B cell (primary cell): ENCODE data around the gene PHACTR3. TPM values are rescaled to one million over a fixed set of nuclear protein-coding genes. Genes with fewer than 3 reads are reported as not detected.

Source experiments
- ATAC-seq: fragments of 200-7000 bp; cut with Tn5 transposase; one replicate; pipeline ENCODE4 v1.10.0; 2021; ENCODE audit warnings: low read depth, mild to moderate bottlenecking, moderate number of reproducible peaks, moderate library complexity
- CTCF ChIA-PET: fragments of 350-600 bp; sonication (Branson Sonifier 250); formaldehyde crosslinking; loops from one replicate; lab custom pipeline; 2021; ENCODE audit warnings: antibody characterized with exemption, inconsistent platforms; lab: Charles Lee
- POLR2A ChIA-PET: fragments of 350-600 bp; sonication (Branson Sonifier 250); formaldehyde crosslinking; loops from one replicate; lab custom pipeline; 2021; ENCODE audit warnings: antibody characterized with exemption; lab: Charles Lee
- DNase-seq: peaks from one replicate; pipeline ENCODE4 v3.0.0; 2013
- H2AFZ ChIP-seq: 2 replicates; pipeline ENCODE4 v1.6.1; 2012; ENCODE audit warnings: mild to moderate bottlenecking, low read depth, low read length; ENCODE audit not compliant: insufficient read depth, poor library complexity, severe bottlenecking
- H3K27ac ChIP-seq, 2 donors: 1 replicate in 1 of 2; 2 replicates in 1 of 2; pipeline ENCODE4 v1.5.1; 2012 to 2013; ENCODE audit warnings: low read length in 2 of 2, mild to moderate bottlenecking in 2 of 2, moderate library complexity in 1 of 2
- H3K27me3 ChIP-seq, 4 experiments: fragments of 200-600 bp in 1 of 4; sonication (generic) in 1 of 4; replicated peaks in 1 of 4; 1 replicate in 2 of 4; 2 replicates in 2 of 4; pipeline versions ENCODE4 v1.6.1 to v1.7.0; 2013 to 2016; ENCODE audit warnings: low read length in 3 of 4, mild to moderate bottlenecking in 2 of 4, mixed read lengths in 1 of 4, moderate library complexity in 1 of 4; ENCODE audit not compliant: insufficient read depth in 4 of 4, control insufficient read depth in 3 of 4; ENCODE audit errors: control extremely low read depth in 1 of 4
- H3K36me3 ChIP-seq, 2 experiments: replicated peaks in 1 of 2; 1 replicate in 1 of 2; 2 replicates in 1 of 2; pipeline versions ENCODE4 v1.6.1 to v1.7.1; 2013; ENCODE audit warnings: low read length in 1 of 2; ENCODE audit not compliant: insufficient read depth in 2 of 2, control insufficient read depth in 1 of 2; ENCODE audit errors: control extremely low read depth in 1 of 2, extremely low read depth in 1 of 2
- H3K4me1 ChIP-seq, 2 donors: fragments of 200-600 bp in 1 of 2; sonication (generic) in 1 of 2; 1 replicate in 1 of 2; 2 replicates in 1 of 2; pipeline versions ENCODE4 v1.5.1 to v1.6.1; 2013 to 2017; ENCODE audit warnings: low read length in 2 of 2; ENCODE audit not compliant: control insufficient read depth in 2 of 2, insufficient read depth in 2 of 2
- H3K4me2 ChIP-seq: replicated peaks from 2 replicates; pipeline ENCODE3; 2012; ENCODE audit warnings: mild to moderate bottlenecking, low read depth, low read length; ENCODE audit not compliant: poor library complexity, severe bottlenecking
- H3K4me3 ChIP-seq, 5 experiments: fragments of 200-600 bp in 1 of 5; sonication (generic) in 1 of 5; 1 replicate in 3 of 5; 2 replicates in 2 of 5; pipeline versions ENCODE4 v1.5.1 to v1.7.0; 2011 to 2016; ENCODE audit warnings: low read length in 4 of 5, mild to moderate bottlenecking in 4 of 5, low read depth in 2 of 5, control low read depth in 1 of 5, moderate library complexity in 1 of 5; ENCODE audit not compliant: insufficient read depth in 1 of 5; ENCODE audit errors: control extremely low read depth in 1 of 5, extremely low read depth in 1 of 5
- H3K79me2 ChIP-seq: fragments of 200-600 bp; sonication (generic); one replicate; pipeline ENCODE4 v1.6.0; 2016; ENCODE audit warnings: low read length; ENCODE audit not compliant: control insufficient read depth, insufficient read depth
- H3K9ac ChIP-seq: fragments of 200-600 bp; sonication (generic); 2 replicates; pipeline ENCODE4 v1.6.1; 2017; ENCODE audit warnings: mild to moderate bottlenecking, low read length, moderate library complexity
- H3K9me3 ChIP-seq, 3 donors: one replicate each; pipeline versions ENCODE4 v1.6.1 to v1.7.1; 2013; ENCODE audit warnings: low read length in 2 of 3; ENCODE audit not compliant: control insufficient read depth in 2 of 3, insufficient read depth in 1 of 3; ENCODE audit errors: control extremely low read depth in 1 of 3
- H4K20me1 ChIP-seq: 2 replicates; pipeline ENCODE4 v1.6.0; 2012; ENCODE audit warnings: mild to moderate bottlenecking, low read length; ENCODE audit not compliant: insufficient read depth, control insufficient read depth, poor library complexity, severe bottlenecking
- H3K27ac Mint-ChIP-seq: one replicate; pipeline ENCODE4 v1.8.0; 2021; ENCODE audit warnings: mixed read lengths
- H3K27me3 Mint-ChIP-seq: one replicate; pipeline ENCODE4 v1.8.0; 2021; ENCODE audit warnings: mixed read lengths
- H3K4me1 Mint-ChIP-seq: one replicate; pipeline ENCODE4 v1.8.0; 2021; ENCODE audit warnings: mixed read lengths
- H3K4me3 Mint-ChIP-seq: one replicate; pipeline ENCODE4 v1.8.0; 2021; ENCODE audit warnings: mixed read lengths
- H3K9me3 Mint-ChIP-seq: one replicate; pipeline ENCODE4 v1.8.0; 2022; ENCODE audit warnings: mixed read lengths; ENCODE audit not compliant: insufficient read depth
- EZH2 ChIP-seq: IDR thresholded peaks from 2 replicates; pipeline ENCODE4 v1.6.1; 2012; ENCODE audit warnings: borderline replicate concordance, low read depth, mild to moderate bottlenecking, moderate library complexity, low read length; ENCODE audit not compliant: insufficient read depth, poor library complexity, severe bottlenecking
- WGBS: methylation state at CpG from one replicate; pipeline ENCODE4 v1.1.5; 2013; ENCODE audit warnings: missing lambda C conversion rate; ENCODE audit not compliant: insufficient coverage; 5-methylcytosine and 5-hydroxymethylcytosine counted together
- intact Hi-C: fragments of 100-400 bp; cut with micrococcal nuclease; formaldehyde crosslinking; loops from one replicate; pipeline ENCODE4 v1.10.0; 2022
- polyA plus RNA-seq: library from polyadenylated mRNA; depleted of rRNA; stranded (reverse); fragments of >200 nt; gene quantifications from 2 replicates; pipeline ENCODE4 v1.2.3, GENCODE V29; 2012
- total RNA-seq, 2 donors: library from RNA; stranded (reverse); fragments of 120-200 nt in 1 of 2; gene quantifications; 1 replicate in 1 of 2; 2 replicates in 1 of 2; pipeline versions ENCODE4 v1.2.3 to v1.2.4, GENCODE V29; 2013 to 2022
- TF ChIP-seq, protein P1 (sequence below): fragments of 200-600 bp; IDR thresholded peaks from one replicate; pipeline ENCODE4 v1.8.0; 2022; ENCODE audit warnings: antibody characterized with exemption, mild to moderate bottlenecking

Gene PHACTR3
- total and polyA plus RNA-seq, 2 donors (not counting 1 experiment from before 2014, with no cell fraction given), result not detected

DNA sequence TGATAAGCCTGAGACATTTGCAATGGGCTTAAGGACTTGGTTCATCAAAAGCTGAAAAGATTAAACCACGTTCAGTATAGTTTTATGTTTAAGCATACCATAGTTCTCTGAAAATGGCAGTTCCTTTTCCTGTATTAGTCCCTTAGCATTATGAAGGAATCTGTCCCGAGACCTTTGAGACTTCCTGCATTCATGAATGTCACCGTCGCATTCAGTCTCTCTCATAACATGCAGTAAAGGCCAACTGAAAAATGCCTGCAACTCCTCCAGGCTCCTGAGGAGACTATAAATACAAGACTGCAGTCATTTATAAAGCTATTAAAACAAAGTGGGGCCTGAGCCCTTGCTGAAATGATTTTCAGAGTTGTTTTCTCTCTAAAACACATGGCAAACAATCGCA is 200.0 kb downstream of the PHACTR3 start:
- POLR2A ChIA-PET, result no interaction called here

DNA sequence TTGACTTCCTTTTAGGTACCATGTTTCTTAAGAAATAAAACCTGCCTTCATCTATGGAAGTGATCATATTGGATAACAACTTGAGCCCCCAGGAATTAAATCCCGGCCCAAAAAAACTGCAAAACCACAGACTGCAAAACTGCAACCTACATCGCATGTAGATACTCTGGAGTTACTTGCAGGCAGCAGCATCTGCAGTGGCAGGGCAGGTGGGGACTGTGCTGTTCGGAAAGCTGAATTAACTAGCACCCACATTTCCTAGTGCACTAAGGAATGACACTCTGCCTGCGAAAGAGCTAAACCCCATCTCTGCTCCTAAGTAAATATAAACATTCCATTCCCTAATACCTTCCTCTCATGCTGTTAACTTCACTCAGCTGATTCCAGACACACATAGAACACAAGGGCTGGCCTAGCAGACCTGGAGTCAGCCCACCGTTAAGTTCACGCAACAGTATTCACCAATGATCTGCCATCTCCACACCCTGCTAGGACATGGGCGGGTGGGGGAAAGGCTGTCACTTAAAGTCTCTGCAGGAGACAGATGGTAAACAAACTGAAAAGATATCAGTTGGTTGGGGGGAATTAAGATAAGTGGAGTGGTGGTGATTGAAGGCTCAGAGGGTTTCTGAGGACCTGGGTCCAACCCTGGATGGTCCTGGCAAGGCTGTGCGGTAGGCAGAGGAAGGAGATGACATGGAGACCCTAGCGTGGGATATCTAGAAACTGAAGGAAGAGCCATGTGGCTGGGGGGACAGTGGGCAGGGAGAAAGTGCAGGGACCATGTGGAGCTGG is 200.7 kb downstream of the PHACTR3 start:
- Histone ChIP-seq H4K20me1 (no peaks in the 10 kb centered on the region), H2AFZ (no peak overlapping the region), H3K9me3 (peaks cover 0 to 6% (median 5%) of the 10 kb centered on the region in 3 donors), H3K27me3 (no peaks in the 10 kb centered on the region), H3K4me1 (no peaks in the 10 kb centered on the region), H3K4me3 (no peak overlapping the region), H3K79me2 (no peaks in the 10 kb centered on the region), H3K4me2 (no peak overlapping the region), H3K36me3 (no peaks in the 10 kb centered on the region), H3K27ac (no peak overlapping the region), H3K9ac (no peak overlapping the region)
- no peaks in the 10 kb centered on the region for H3K4me1 Mint-ChIP-seq
- DNase-seq (no peak), ATAC-seq (no peak)
- no peak overlapping the region for H3K27ac Mint-ChIP-seq
- peaks cover 9% of the 10 kb centered on the region for H3K9me3 Mint-ChIP-seq
- 76% methylated on average over 6 of the region's 9 CpGs for WGBS
- H3K27me3 Mint-ChIP-seq, result peaks cover 11% of the 10 kb centered on the region
- ChIA-PET POLR2A (no interaction called here), CTCF (no interaction called here)
- H3K4me3 Mint-ChIP-seq, result no peak overlapping the region
- intact Hi-C loops, result no loop called here
- TF ChIP-seq EZH2, result no peak
- TF ChIP-seq, protein P1, sequence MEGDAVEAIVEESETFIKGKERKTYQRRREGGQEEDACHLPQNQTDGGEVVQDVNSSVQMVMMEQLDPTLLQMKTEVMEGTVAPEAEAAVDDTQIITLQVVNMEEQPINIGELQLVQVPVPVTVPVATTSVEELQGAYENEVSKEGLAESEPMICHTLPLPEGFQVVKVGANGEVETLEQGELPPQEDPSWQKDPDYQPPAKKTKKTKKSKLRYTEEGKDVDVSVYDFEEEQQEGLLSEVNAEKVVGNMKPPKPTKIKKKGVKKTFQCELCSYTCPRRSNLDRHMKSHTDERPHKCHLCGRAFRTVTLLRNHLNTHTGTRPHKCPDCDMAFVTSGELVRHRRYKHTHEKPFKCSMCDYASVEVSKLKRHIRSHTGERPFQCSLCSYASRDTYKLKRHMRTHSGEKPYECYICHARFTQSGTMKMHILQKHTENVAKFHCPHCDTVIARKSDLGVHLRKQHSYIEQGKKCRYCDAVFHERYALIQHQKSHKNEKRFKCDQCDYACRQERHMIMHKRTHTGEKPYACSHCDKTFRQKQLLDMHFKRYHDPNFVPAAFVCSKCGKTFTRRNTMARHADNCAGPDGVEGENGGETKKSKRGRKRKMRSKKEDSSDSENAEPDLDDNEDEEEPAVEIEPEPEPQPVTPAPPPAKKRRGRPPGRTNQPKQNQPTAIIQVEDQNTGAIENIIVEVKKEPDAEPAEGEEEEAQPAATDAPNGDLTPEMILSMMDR, result no peak

More for the DNA sequence above, 200.0 kb downstream of the PHACTR3 start:
- Histone ChIP-seq H3K4me1 (no peaks in the 10 kb centered on the region), H3K4me2 (no peak overlapping the region), H3K4me3 (no peak overlapping the region), H2AFZ (no peak overlapping the region), H3K9me3 (peaks cover 0 to 8% (median 6%) of the 10 kb centered on the region in 3 donors), H3K27me3 (no peaks in the 10 kb centered on the region), H3K9ac (no peak overlapping the region), H3K27ac (no peak overlapping the region), H4K20me1 (no peaks in the 10 kb centered on the region), H3K36me3 (no peaks in the 10 kb centered on the region), H3K79me2 (no peaks in the 10 kb centered on the region)
- WGBS, result 50% methylated on average over 3 of the region's 5 CpGs
- DNase-seq, result no peak
- intact Hi-C loops, result no loop called here
- peaks cover 11% of the 10 kb centered on the region for H3K27me3 Mint-ChIP-seq
- no peak overlapping the region for H3K27ac Mint-ChIP-seq
- CTCF ChIA-PET, result no interaction called here
- ATAC-seq, result no peak
- no peak overlapping the region for H3K4me3 Mint-ChIP-seq
- H3K4me1 Mint-ChIP-seq, result no peaks in the 10 kb centered on the region
- H3K9me3 Mint-ChIP-seq, result peaks cover 12% of the 10 kb centered on the region
- TF ChIP-seq EZH2, result no peak
- TF ChIP-seq, protein P1, result no peak
